Activated CD4-positive, alpha-beta T cell treated with anti-CD3 and anti-CD28 coated beads, Interleukin-2, amount 10 ng/mL, durations not matched to agents 7 days and 5 days (primary cell): ENCODE data around the gene TMEFF1. TPM values are rescaled to one million over a fixed set of nuclear protein-coding genes. Genes with fewer than 3 reads are reported as not detected.

Experiments used
- CTCF ChIA-PET: fragments of 350-600 bp; sonication (Branson Sonifier 250); formaldehyde crosslinking; loops from one replicate; lab custom pipeline; 2021; ENCODE audit warnings: antibody characterized with exemption; lab: Charles Lee
- POLR2A ChIA-PET: fragments of 350-600 bp; sonication (Branson Sonifier 250); formaldehyde crosslinking; loops from one replicate; lab custom pipeline; 2021; ENCODE audit warnings: antibody characterized with exemption; lab: Charles Lee
- DNase-seq: peaks from one replicate; pipeline ENCODE4 v3.0.0-alpha.2; 2020
- H3K27ac Mint-ChIP-seq: one replicate; pipeline ENCODE4 v1.8.0; 2021; ENCODE audit warnings: mild to moderate bottlenecking, moderate library complexity, mixed read lengths
- H3K27me3 Mint-ChIP-seq: one replicate; pipeline ENCODE4 v1.8.0; 2021; ENCODE audit warnings: mixed read lengths
- H3K36me3 Mint-ChIP-seq: one replicate; pipeline ENCODE4 v1.8.0; 2021; ENCODE audit warnings: low read depth, mixed read lengths
- H3K4me1 Mint-ChIP-seq: one replicate; pipeline ENCODE4 v1.8.0; 2021; ENCODE audit warnings: mixed read lengths
- H3K4me3 Mint-ChIP-seq: one replicate; pipeline ENCODE4 v1.8.0; 2021; ENCODE audit warnings: mild to moderate bottlenecking, moderate library complexity, mixed read lengths
- H3K9me3 Mint-ChIP-seq: one replicate; pipeline ENCODE4 v1.8.0; 2021; ENCODE audit warnings: mixed read lengths
- total RNA-seq, 2 experiments: library from RNA; stranded (reverse); gene quantifications; one replicate each; pipeline ENCODE4 v1.2.3, GENCODE V29; 2021

TMEFF1 gene
- total RNA-seq, 2 experiments from 2014 or later, result not detected

GRCh38 chr9:100455470-100455869 lies 17.5 kb upstream of the TMEFF1 start:
- CTCF ChIA-PET, result no interaction called here
- Mint-ChIP-seq H3K36me3 (peaks cover 6% of the 10 kb centered on the region), H3K4me3 (no peak overlapping the region), H3K27ac (no peak overlapping the region), H3K9me3 (no peaks in the 10 kb centered on the region), H3K4me1 (no peaks in the 10 kb centered on the region), H3K27me3 (peaks cover 7% of the 10 kb centered on the region)
- POLR2A ChIA-PET, result no interaction called here
- DNase-seq, result no peak

DNA sequence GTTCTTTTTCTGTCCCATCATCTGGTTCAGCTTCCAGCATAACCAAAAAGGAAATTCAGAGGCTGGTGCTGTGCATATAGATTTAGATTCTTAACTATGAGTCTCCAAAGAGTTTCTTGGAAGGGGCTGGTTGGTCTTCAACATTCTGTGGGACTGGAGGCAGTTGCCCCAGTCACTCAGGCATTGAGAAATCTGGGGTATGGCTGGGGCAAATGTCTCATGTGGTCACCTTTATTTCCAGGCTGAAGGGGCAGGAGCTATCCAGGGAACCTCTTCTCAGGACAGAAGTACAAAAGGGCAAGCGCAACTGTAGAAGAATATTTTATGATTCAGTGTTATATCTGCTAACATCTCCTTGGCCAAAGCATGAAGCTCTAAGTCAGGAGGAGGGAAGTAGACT lies 15.4 kb upstream of the TMEFF1 start:
- ChIA-PET CTCF (no interaction called here), POLR2A (no interaction called here)
- Mint-ChIP-seq H3K9me3 (no peaks in the 10 kb centered on the region), H3K27ac (no peak overlapping the region), H3K27me3 (peaks cover 7% of the 10 kb centered on the region), H3K4me1 (no peaks in the 10 kb centered on the region), H3K4me3 (no peak overlapping the region), H3K36me3 (peaks cover 2% of the 10 kb centered on the region)
- DNase-seq, result no peak

DNA sequence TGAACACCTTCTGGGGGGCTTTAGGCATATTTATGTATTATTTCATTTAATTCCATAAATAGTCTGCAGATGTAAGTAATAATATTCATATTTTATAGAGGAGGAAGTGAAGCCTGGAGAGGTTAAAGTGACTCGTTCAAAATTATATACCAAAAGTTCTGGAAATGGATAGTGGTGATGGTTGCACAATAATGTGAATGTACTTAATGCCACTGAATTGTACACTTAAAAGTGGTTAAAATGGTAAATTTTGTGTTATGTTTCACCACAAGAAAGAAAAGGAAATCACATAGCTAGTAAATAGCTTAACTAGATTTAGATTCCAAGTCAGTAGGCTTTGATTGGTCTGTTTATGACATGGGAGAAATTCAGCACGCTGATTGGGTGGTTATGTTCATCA lies 13.0 kb upstream of the TMEFF1 start:
- Mint-ChIP-seq H3K4me1 (no peaks in the 10 kb centered on the region), H3K36me3 (no peaks in the 10 kb centered on the region), H3K4me3 (no peak overlapping the region), H3K27me3 (peaks cover 14% of the 10 kb centered on the region), H3K9me3 (no peaks in the 10 kb centered on the region), H3K27ac (no peak overlapping the region)
- POLR2A ChIA-PET, result interaction anchor here (0.7 kb wide), 1 partner anchor 122 kb away, joined by 3 read pairs; no protein-coding TSS in a partner anchor
- DNase-seq, result no peak
- CTCF ChIA-PET, result no interaction called here

- peaks cover 16% of the 10 kb centered on the region for H3K27me3 Mint-ChIP-seq
- ChIA-PET POLR2A (interaction anchor here (0.5 kb wide), 1 partner anchor 35 kb away, joined by 7 read pairs; no protein-coding TSS in a partner anchor), CTCF (no interaction called here)
- no peaks in the 10 kb centered on the region for H3K9me3 Mint-ChIP-seq
- DNase-seq, result no peak
- no peaks in the 10 kb centered on the region for H3K36me3 Mint-ChIP-seq
- H3K4me3 Mint-ChIP-seq, result no peak overlapping the region
- no peaks in the 10 kb centered on the region for H3K4me1 Mint-ChIP-seq
- no peak overlapping the region for H3K27ac Mint-ChIP-seq
Observed at GRCh38 chr9:100465274-100465673, 7.7 kb upstream of the TMEFF1 start.

DNA sequence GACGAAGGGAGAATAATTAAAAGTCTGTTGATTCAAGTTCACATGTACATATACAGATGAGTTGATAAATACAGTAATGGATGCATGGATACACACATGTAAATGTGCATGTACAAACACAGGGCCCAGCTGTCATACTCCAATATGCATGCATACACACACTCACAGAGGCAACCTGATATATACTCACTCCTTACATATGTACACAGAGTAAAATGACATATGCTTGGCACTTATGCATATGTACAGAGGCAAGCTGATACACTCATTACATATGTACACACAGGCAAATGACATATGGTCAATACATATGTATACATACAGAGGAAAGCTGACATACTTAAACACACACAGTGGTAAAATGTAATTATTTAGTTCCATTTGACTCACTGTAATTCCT lies 7.2 kb upstream of the TMEFF1 start:
- no peaks in the 10 kb centered on the region for H3K4me1 Mint-ChIP-seq
- peaks cover 19% of the 10 kb centered on the region for H3K27me3 Mint-ChIP-seq
- no peak overlapping the region for H3K27ac Mint-ChIP-seq
- DNase-seq, result no peak
- no peaks in the 10 kb centered on the region for H3K36me3 Mint-ChIP-seq
- ChIA-PET POLR2A (interaction anchor here (0.5 kb wide), 1 partner anchor 36 kb away, joined by 7 read pairs; no protein-coding TSS in a partner anchor), CTCF (no interaction called here)
- H3K4me3 Mint-ChIP-seq, result no peak overlapping the region
- H3K9me3 Mint-ChIP-seq, result no peaks in the 10 kb centered on the region

GRCh38 chr9:100466171-100466828 lies 6.6 kb upstream of the TMEFF1 start:
- H3K9me3 Mint-ChIP-seq, result no peaks in the 10 kb centered on the region
- H3K27ac Mint-ChIP-seq, result no peak overlapping the region
- no peaks in the 10 kb centered on the region for H3K36me3 Mint-ChIP-seq
- ChIA-PET CTCF (interaction anchor here (0.7 kb wide), 1 partner anchor 214 kb away, joined by 4 read pairs; no protein-coding TSS in a partner anchor), POLR2A (no interaction called here)
- no peak overlapping the region for H3K4me3 Mint-ChIP-seq
- no peaks in the 10 kb centered on the region for H3K4me1 Mint-ChIP-seq
- H3K27me3 Mint-ChIP-seq, result peaks cover 20% of the 10 kb centered on the region
- DNase-seq, result no peak

DNA sequence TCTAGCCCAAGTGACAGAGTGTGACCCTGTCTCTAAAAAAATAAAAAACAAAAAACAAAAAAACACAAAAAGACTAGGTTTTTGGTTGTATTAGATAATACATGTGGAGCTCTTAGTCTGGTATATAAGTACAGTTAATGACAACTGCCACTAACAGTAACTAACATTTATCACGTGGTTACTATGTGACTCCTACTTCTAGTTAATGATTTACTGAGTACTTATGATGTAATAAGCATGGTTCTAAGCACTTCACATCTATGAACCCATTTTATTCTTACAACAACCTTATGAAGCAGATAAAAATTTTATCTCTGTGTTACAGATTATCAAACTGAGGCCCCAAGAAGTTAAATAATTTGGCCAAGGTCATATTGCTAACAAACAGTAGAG lies 6.1 kb upstream of the TMEFF1 start:
- no peaks in the 10 kb centered on the region for H3K4me1 Mint-ChIP-seq
- no peak overlapping the region for H3K4me3 Mint-ChIP-seq
- peaks cover 24% of the 10 kb centered on the region for H3K27me3 Mint-ChIP-seq
- no peak overlapping the region for H3K27ac Mint-ChIP-seq
- no peaks in the 10 kb centered on the region for H3K9me3 Mint-ChIP-seq
- ChIA-PET POLR2A (no interaction called here), CTCF (interaction anchor here (0.7 kb wide), 1 partner anchor 213 kb away, joined by 4 read pairs; no protein-coding TSS in a partner anchor)
- no peaks in the 10 kb centered on the region for H3K36me3 Mint-ChIP-seq
- DNase-seq, result no peak

- Mint-ChIP-seq H3K27ac (no peak overlapping the region), H3K4me3 (no peak overlapping the region), H3K36me3 (no peaks in the 10 kb centered on the region), H3K9me3 (no peaks in the 10 kb centered on the region), H3K4me1 (no peaks in the 10 kb centered on the region), H3K27me3 (peaks cover 34% of the 10 kb centered on the region)
- DNase-seq, result no peak
- ChIA-PET CTCF (no interaction called here), POLR2A (no interaction called here)
Observed at GRCh38 chr9:100468041-100468440, 4.9 kb upstream of the TMEFF1 start.

DNA sequence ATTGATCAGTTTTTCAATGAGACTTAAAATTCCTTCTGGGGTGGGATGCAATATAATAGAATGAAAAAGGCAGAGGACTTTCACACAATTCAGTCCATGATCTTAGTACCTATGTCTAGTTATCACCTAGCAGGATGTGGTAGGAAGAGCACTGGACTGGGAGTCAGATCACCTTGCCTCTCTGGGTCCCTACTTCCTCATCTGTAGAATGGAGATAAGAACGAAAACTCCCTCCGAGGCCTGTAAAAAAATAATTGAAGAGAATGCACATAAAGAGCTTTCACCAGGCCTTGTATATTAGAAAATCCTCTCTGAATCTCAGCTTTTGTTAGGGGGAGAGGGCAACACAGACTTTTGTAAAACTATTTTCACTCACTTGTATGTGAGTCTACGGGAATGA lies 681 bp upstream of the TMEFF1 start:
- Mint-ChIP-seq H3K27me3 (peaks cover 48% of the 10 kb centered on the region), H3K4me3 (peak overlapping the region; percentile 51), H3K27ac (no peak overlapping the region), H3K9me3 (no peaks in the 10 kb centered on the region), H3K36me3 (no peaks in the 10 kb centered on the region), H3K4me1 (peaks cover 5% of the 10 kb centered on the region)
- ChIA-PET POLR2A (no interaction called here), CTCF (no interaction called here)
- DNase-seq, result no peak

GRCh38 chr9:100473276-100474081 lies 530 bp downstream of the TMEFF1 start:
- Mint-ChIP-seq H3K4me3 (peak overlapping the region; percentile 59), H3K27ac (no peak overlapping the region), H3K36me3 (no peaks in the 10 kb centered on the region), H3K4me1 (peaks cover 5% of the 10 kb centered on the region), H3K9me3 (no peaks in the 10 kb centered on the region), H3K27me3 (peaks cover 48% of the 10 kb centered on the region)
- ChIA-PET CTCF (no interaction called here), POLR2A (no interaction called here)
- DNase-seq, result peak; percentile 14

GRCh38 chr9:100474082-100474923 lies 1.4 kb downstream of the TMEFF1 start:
- DNase-seq, result no peak
- H3K4me1 Mint-ChIP-seq, result peaks cover 5% of the 10 kb centered on the region
- peaks cover 47% of the 10 kb centered on the region for H3K27me3 Mint-ChIP-seq
- H3K27ac Mint-ChIP-seq, result no peak overlapping the region
- ChIA-PET CTCF (no interaction called here), POLR2A (no interaction called here)
- no peaks in the 10 kb centered on the region for H3K9me3 Mint-ChIP-seq
- H3K4me3 Mint-ChIP-seq, result peak overlapping the region; percentile 59
- no peaks in the 10 kb centered on the region for H3K36me3 Mint-ChIP-seq

DNA sequence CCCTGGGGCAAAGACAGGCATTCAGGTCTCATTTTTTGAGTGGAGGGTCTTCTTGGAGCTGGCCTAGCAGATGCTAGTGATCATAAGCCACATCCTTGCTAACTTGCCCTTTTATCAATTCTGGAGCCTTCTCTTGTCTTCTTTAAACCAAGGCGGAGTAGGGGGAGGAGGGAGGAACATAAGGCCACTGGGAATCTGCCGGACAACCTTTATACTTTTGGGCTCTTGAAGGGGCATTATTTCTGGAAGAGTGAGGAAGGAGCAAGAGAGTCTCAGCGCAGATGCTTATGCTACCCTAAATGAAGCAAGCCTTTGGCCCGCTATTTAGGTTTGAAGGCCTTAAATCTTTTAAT lies 2.0 kb downstream of the TMEFF1 start:
- Mint-ChIP-seq H3K27me3 (peaks cover 42% of the 10 kb centered on the region), H3K36me3 (no peaks in the 10 kb centered on the region), H3K27ac (no peak overlapping the region), H3K9me3 (no peaks in the 10 kb centered on the region), H3K4me1 (peaks cover 5% of the 10 kb centered on the region), H3K4me3 (no peak overlapping the region)
- CTCF ChIA-PET, result interaction anchor here (1.1 kb wide), 1 partner anchor 1286 kb away, joined by 3 read pairs; no protein-coding TSS in a partner anchor
- POLR2A ChIA-PET, result no interaction called here
- no peak for DNase-seq

GRCh38 chr9:100477241-100477640 lies 4.3 kb downstream of the TMEFF1 start:
- ChIA-PET CTCF (no interaction called here), POLR2A (no interaction called here)
- Mint-ChIP-seq H3K4me1 (peaks cover 5% of the 10 kb centered on the region), H3K27me3 (peaks cover 35% of the 10 kb centered on the region), H3K9me3 (no peaks in the 10 kb centered on the region), H3K4me3 (no peak overlapping the region), H3K36me3 (no peaks in the 10 kb centered on the region), H3K27ac (no peak overlapping the region)
- no peak for DNase-seq
